ENCODE measurements around the gene CGB5. TPM values are rescaled to one million over a fixed set of nuclear protein-coding genes. Genes with fewer than 3 reads are reported as not detected.
"Not testable (repeated sequence)": the region's sequence is repeated elsewhere in the genome, so short reads cannot be mapped to it uniquely, and the experiment has no call there.

The CGB5 gene
- total RNA-seq, 1 donor = not detected

- peak; percentile 94 for DNase-seq (ENCODE audit: insufficient read length, low spot score, missing footprints)
- peak overlapping the region; percentile 72 for H2AFZ ChIP-seq (ENCODE audit: low read length)
Observed at GRCh38 chr19:49019242-49019932, 24.3 kb upstream of the CGB5 start.

GRCh38 chr19:49020342-49020741, 23.3 kb upstream of the CGB5 start:
- DNase-seq (ENCODE audit: insufficient read length, low spot score, missing footprints) = no peak
- no peaks in the 10 kb centered on the region for H3K9me3 ChIP-seq (ENCODE audit: low read depth, low read length)
- no peaks in the 10 kb centered on the region for H4K20me1 ChIP-seq (ENCODE audit: insufficient read depth, low read length)
- TF ChIP-seq CTCF (IDR thresholded peaks at IDR 0.05; ENCODE audit: extremely low read depth, low read depth, low read length) = no peak
- H3K27me3 ChIP-seq (ENCODE audit: insufficient read depth, low read length) = no peaks in the 10 kb centered on the region
- H3K79me2 ChIP-seq (ENCODE audit: insufficient read depth, low read length) = no peaks in the 10 kb centered on the region
- peaks cover 7% of the 10 kb centered on the region for H3K36me3 ChIP-seq (ENCODE audit: insufficient read depth, low read length)
- H3K4me1 ChIP-seq (ENCODE audit: insufficient read depth, low read length) = peaks cover 15% of the 10 kb centered on the region
- no peak overlapping the region for H2AFZ ChIP-seq (ENCODE audit: low read length)
- no peak overlapping the region for H3K4me2 ChIP-seq (ENCODE audit: insufficient read depth, low read length)
- H3K4me3 ChIP-seq (ENCODE audit: insufficient read depth, low read length) = no peak overlapping the region
- H3K27ac ChIP-seq (ENCODE audit: low read depth, low read length) = no peak overlapping the region

More at GRCh38 chr19:49019242-49019932, 24.3 kb upstream of the CGB5 start:
- Histone ChIP-seq H4K20me1 (ENCODE audit: insufficient read depth, low read length) (no peaks in the 10 kb centered on the region), H3K27ac (ENCODE audit: low read depth, low read length) (no peak overlapping the region), H3K4me1 (ENCODE audit: insufficient read depth, low read length) (peaks cover 15% of the 10 kb centered on the region), H3K4me3 (ENCODE audit: insufficient read depth, low read length) (peak overlapping the region; percentile 70), H3K9me3 (ENCODE audit: low read depth, low read length) (no peaks in the 10 kb centered on the region), H3K79me2 (ENCODE audit: insufficient read depth, low read length) (no peaks in the 10 kb centered on the region), H3K4me2 (ENCODE audit: insufficient read depth, low read length) (peak overlapping the region; percentile 77), H3K27me3 (ENCODE audit: insufficient read depth, low read length) (no peaks in the 10 kb centered on the region), H3K36me3 (ENCODE audit: insufficient read depth, low read length) (peaks cover 13% of the 10 kb centered on the region)
- TF ChIP-seq CTCF (IDR thresholded peaks at IDR 0.05; ENCODE audit: extremely low read depth, low read depth, low read length) = peak; percentile 13

- Histone ChIP-seq H3K27me3 (ENCODE audit: insufficient read depth, low read length) (no peaks in the 10 kb centered on the region), H3K36me3 (ENCODE audit: insufficient read depth, low read length) (no peaks in the 10 kb centered on the region), H3K4me2 (ENCODE audit: insufficient read depth, low read length) (no peak overlapping the region), H2AFZ (ENCODE audit: low read length) (no peak overlapping the region), H3K4me1 (ENCODE audit: insufficient read depth, low read length) (peaks cover 15% of the 10 kb centered on the region), H3K27ac (ENCODE audit: low read depth, low read length) (no peak overlapping the region), H3K9me3 (ENCODE audit: low read depth, low read length) (no peaks in the 10 kb centered on the region), H3K4me3 (ENCODE audit: insufficient read depth, low read length) (no peak overlapping the region), H4K20me1 (ENCODE audit: insufficient read depth, low read length) (no peaks in the 10 kb centered on the region), H3K79me2 (ENCODE audit: insufficient read depth, low read length) (no peaks in the 10 kb centered on the region)
- peak; percentile 85 for DNase-seq (ENCODE audit: insufficient read length, low spot score, missing footprints)
- TF ChIP-seq CTCF (IDR thresholded peaks at IDR 0.05; ENCODE audit: extremely low read depth, low read depth, low read length) = no peak
Observed at GRCh38 chr19:49020931-49021895, 22.4 kb upstream of the CGB5 start.

GRCh38 chr19:49022116-49022515, 21.5 kb upstream of the CGB5 start:
- Histone ChIP-seq H3K27ac (ENCODE audit: low read depth, low read length) (no peak overlapping the region), H3K4me2 (ENCODE audit: insufficient read depth, low read length) (no peak overlapping the region), H3K4me1 (ENCODE audit: insufficient read depth, low read length) (peaks cover 15% of the 10 kb centered on the region), H3K9me3 (ENCODE audit: low read depth, low read length) (no peaks in the 10 kb centered on the region), H3K36me3 (ENCODE audit: insufficient read depth, low read length) (no peaks in the 10 kb centered on the region), H3K27me3 (ENCODE audit: insufficient read depth, low read length) (no peaks in the 10 kb centered on the region), H2AFZ (ENCODE audit: low read length) (no peak overlapping the region), H3K79me2 (ENCODE audit: insufficient read depth, low read length) (no peaks in the 10 kb centered on the region), H3K4me3 (ENCODE audit: insufficient read depth, low read length) (no peak overlapping the region), H4K20me1 (ENCODE audit: insufficient read depth, low read length) (no peaks in the 10 kb centered on the region)
- no peak for DNase-seq (ENCODE audit: insufficient read length, low spot score, missing footprints)
- TF ChIP-seq CTCF (IDR thresholded peaks at IDR 0.05; ENCODE audit: extremely low read depth, low read depth, low read length) = no peak

GRCh38 chr19:49024233-49024632, 19.4 kb upstream of the CGB5 start, which contains the start of gene CGB3:
Gene CGB3, minus strand, starts transcription at chr19:49024333. Its CDS starts 362 bp downstream, at chr19:49023971.
- DNase-seq (ENCODE audit: insufficient read length, low spot score, missing footprints); H3K79me2 ChIP-seq (ENCODE audit: insufficient read depth, low read length); H3K36me3 ChIP-seq (ENCODE audit: insufficient read depth, low read length); H3K4me3 ChIP-seq (ENCODE audit: insufficient read depth, low read length); H3K27me3 ChIP-seq (ENCODE audit: insufficient read depth, low read length); H3K4me2 ChIP-seq (ENCODE audit: insufficient read depth, low read length); H3K9me3 ChIP-seq (ENCODE audit: low read depth, low read length); H3K4me1 ChIP-seq (ENCODE audit: insufficient read depth, low read length); H2AFZ ChIP-seq (ENCODE audit: low read length); H3K27ac ChIP-seq (ENCODE audit: low read depth, low read length); H4K20me1 ChIP-seq (ENCODE audit: insufficient read depth, low read length): not testable (repeated sequence)
